HCT116 (cell line): ENCODE data around the gene DHRS2. TPM values are rescaled to one million over a fixed set of nuclear protein-coding genes. Genes with fewer than 3 reads are reported as not detected.

Source experiments
- ATAC-seq: fragments of 200-7000 bp; cut with Tn5 transposase; 2 replicates; pipeline ENCODE4 v1.9.1; 2020; ENCODE audit warnings: mild to moderate bottlenecking, moderate library complexity
- BruUV-seq: library from RNA; stranded (reverse); fragments of 400-500 nt; replicated peaks from 2 replicates; lab custom pipeline; 2021; lab: Mats Ljungman, UMichigan
- CTCF ChIA-PET: fragments of 300-600 bp; sonication (Branson Sonifier 250); formaldehyde crosslinking; loops from one replicate; lab custom pipeline; 2021; ENCODE audit warnings: antibody characterized with exemption; lab: Charles Lee
- POLR2A ChIA-PET: fragments of 300-600, 350-600 bp; sonication (Branson Sonifier 250); formaldehyde crosslinking; loops from one replicate; lab custom pipeline; 2021; ENCODE audit warnings: antibody characterized with exemption; lab: Charles Lee
- RAD21 ChIA-PET, 2 experiments: fragments of 300-600 bp; sonication (Branson Sonifier 250); formaldehyde crosslinking; loops; one replicate each; lab custom pipeline; 2023; ENCODE audit warnings: low total read pairs in 2 of 2; ENCODE audit not compliant: uncharacterized antibody in 2 of 2, unreplicated experiment in 2 of 2, low non-redundant PET in 1 of 2; lab: Charles Lee
- DNase-seq: peaks from one replicate; pipeline ENCODE4 v3.0.0-alpha.2; 2010; ENCODE audit warnings: low read depth, low spot score
- H2AFZ ChIP-seq: fragments of 200-600 bp; shearing (Covaris generic), sonication (generic); 2 replicates; pipeline ENCODE4 v1.6.1; 2017; ENCODE audit warnings: low read depth, mixed run types, mixed read lengths, antibody characterized with exemption, low read length; ENCODE audit not compliant: poor library complexity, severe bottlenecking
- H3K27ac ChIP-seq: 2 replicates; pipeline ENCODE4 v1.5.1; 2012; ENCODE audit warnings: low read depth, low read length
- H3K27me3 ChIP-seq: fragments of 200-600 bp; sonication (generic); 2 replicates; pipeline ENCODE4 v1.6.1; 2016; ENCODE audit warnings: mixed run types, low read length, mixed read lengths; ENCODE audit not compliant: insufficient read depth
- H3K36me3 ChIP-seq, 2 experiments: fragments of 200-500 bp in 1 of 2; fragments of 200-600 bp in 1 of 2; sonication (Bioruptor generic) in 1 of 2; sonication (generic) in 1 of 2; 2 replicates each; pipeline versions ENCODE4 v1.5.1 to v1.6.1; 2014 to 2016; ENCODE audit warnings: low read length in 2 of 2, inconsistent platforms in 1 of 2, mixed read lengths in 1 of 2, mixed run types in 1 of 2; ENCODE audit not compliant: insufficient read depth in 2 of 2, control insufficient read depth in 1 of 2
- H3K4me1 ChIP-seq, 2 experiments: fragments of 200-600 bp in 1 of 2; sonication (generic) in 1 of 2; 2 replicates each; pipeline versions ENCODE4 v1.5.1 to v1.6.1; 2012 to 2017; ENCODE audit warnings: low read length in 2 of 2, inconsistent platforms in 1 of 2, mild to moderate bottlenecking in 1 of 2, mixed read lengths in 1 of 2, mixed run types in 1 of 2, moderate library complexity in 1 of 2; ENCODE audit not compliant: insufficient read depth in 2 of 2, control insufficient read depth in 1 of 2
- H3K4me2 ChIP-seq: fragments of 200-600 bp; sonication (generic); 2 replicates; pipeline ENCODE4 v1.6.1; 2017; ENCODE audit warnings: mixed run types, low read length, mixed read lengths
- H3K4me3 ChIP-seq, 2 experiments: fragments of 200-600 bp in 1 of 2; sonication (generic) in 1 of 2; replicated peaks in 1 of 2; 2 replicates each; pipeline ENCODE4 v1.5.1; 2011 to 2016; ENCODE audit warnings: low read length in 2 of 2, control low read depth in 1 of 2, low read depth in 1 of 2, mild to moderate bottlenecking in 1 of 2, mixed read lengths in 1 of 2, mixed run types in 1 of 2
- H3K79me2 ChIP-seq: fragments of 200-600 bp; sonication (generic); 2 replicates; pipeline ENCODE4 v1.6.1; 2017; ENCODE audit warnings: mild to moderate bottlenecking, mixed run types, low read length, moderate library complexity, mixed read lengths; ENCODE audit not compliant: insufficient read depth
- H3K9ac ChIP-seq: fragments of 200-600 bp; sonication (generic); 2 replicates; pipeline ENCODE4 v1.6.1; 2016; ENCODE audit warnings: low read length, mixed read lengths
- H3K9me2 ChIP-seq: fragments of 200-600 bp; sonication (generic), shearing (Covaris generic); 2 replicates; pipeline ENCODE4 v1.6.1; 2017; ENCODE audit warnings: mixed run types, mild to moderate bottlenecking, moderate library complexity; ENCODE audit not compliant: insufficient read depth
- H3K9me3 ChIP-seq, 2 experiments: fragments of 200-500 bp in 1 of 2; fragments of 200-600 bp in 1 of 2; sonication (Bioruptor generic) in 1 of 2; sonication (generic) in 1 of 2; 2 replicates each; pipeline ENCODE4 v1.6.1; 2014 to 2017; ENCODE audit warnings: low read length in 2 of 2, mixed read lengths in 2 of 2, inconsistent platforms in 1 of 2, low read depth in 1 of 2, mild to moderate bottlenecking in 1 of 2, mixed run types in 1 of 2, moderate library complexity in 1 of 2; ENCODE audit not compliant: control insufficient read depth in 1 of 2, insufficient read depth in 1 of 2
- H4K20me1 ChIP-seq: fragments of 200-600 bp; sonication (generic), shearing (Covaris generic); 2 replicates; pipeline ENCODE4 v1.6.1; 2017; ENCODE audit warnings: mixed run types, mild to moderate bottlenecking, moderate library complexity; ENCODE audit not compliant: insufficient read depth
- CBX3 ChIP-seq: IDR thresholded peaks from 2 replicates; pipeline ENCODE4 v1.6.1; 2012; ENCODE audit warnings: low read depth
- CEBPB ChIP-seq: IDR thresholded peaks from 2 replicates; pipeline ENCODE4 v1.6.1; 2012; ENCODE audit warnings: low read depth
- CTCF ChIP-seq, 3 experiments: fragments of 200-600 bp in 1 of 3; sonication (generic) in 1 of 3; IDR thresholded peaks in 2 of 3; conservative IDR thresholded peaks in 1 of 3; 2 replicates each; pipeline ENCODE4 v1.5.1; 2012 to 2017; ENCODE audit warnings: low read depth in 2 of 3, low read length in 2 of 3, antibody characterized with exemption in 1 of 3, borderline replicate concordance in 1 of 3, control low read depth in 1 of 3, mild to moderate bottlenecking in 1 of 3, mixed read lengths in 1 of 3, mixed run types in 1 of 3, moderate library complexity in 1 of 3; ENCODE audit not compliant: insufficient read depth in 1 of 3
- ELF1 ChIP-seq: IDR thresholded peaks from 2 replicates; pipeline ENCODE4 v1.6.1; 2012; ENCODE audit warnings: low read depth, borderline replicate concordance
- MAX ChIP-seq: IDR thresholded peaks from 2 replicates; pipeline ENCODE4 v1.6.1; 2012
- POLR2AphosphoS5 ChIP-seq: IDR thresholded peaks from 2 replicates; pipeline ENCODE4 v1.6.1; 2011; ENCODE audit warnings: mild to moderate bottlenecking, low read depth, low read length, moderate library complexity
- RAD21 ChIP-seq: IDR thresholded peaks from 2 replicates; pipeline ENCODE4 v1.6.1; 2012; ENCODE audit warnings: low read depth, mild to moderate bottlenecking
- SRF ChIP-seq: IDR thresholded peaks from 2 replicates; pipeline ENCODE4 v1.6.1; 2012; ENCODE audit warnings: low read depth
- ZNF274 ChIP-seq: fragments of 200-500 bp; sonication (Bioruptor generic); IDR thresholded peaks from 2 replicates; pipeline ENCODE4 v1.6.1; 2014; ENCODE audit warnings: mild to moderate bottlenecking, low read depth, low read length, inconsistent platforms
- intact Hi-C: fragments of 100-400 bp; cut with micrococcal nuclease; formaldehyde crosslinking; loops from 2 replicates; pipeline ENCODE4 v1.10.0; 2022
- total RNA-seq: library from RNA; stranded (reverse); gene quantifications from one replicate; pipeline ENCODE4 v1.2.1, GENCODE V29; 2021; ENCODE audit not compliant: unreplicated experiment

DHRS2 gene
- total RNA-seq, 1 experiment from 2014 or later = 10.0 TPM

- POLR2A ChIA-PET = interaction anchor here (1.3 to 1.6 kb wide), 3 partner anchors 22 to 322 kb away, joined by 5 to 7 read pairs (median 6); partner anchors contain the start of gene AP1G2
- peak; percentile 81 for DNase-seq
- H3K79me2 ChIP-seq = no peaks in the 10 kb centered on the region
- no peaks in the 10 kb centered on the region for H3K9me3 ChIP-seq
- peak; percentile 99 for ATAC-seq
- CTCF ChIA-PET = interaction anchor here (0.6 to 1.7 kb wide), 26 partner anchors 8 to 520 kb away, joined by 3 to 45 read pairs (median 4); partner anchors contain the start of genes AP1G2 and PCK2
- no peaks in the 10 kb centered on the region for H4K20me1 ChIP-seq
- intact Hi-C loops = loop anchor here (1.0 kb wide), 2 partner anchors 340 to 364 kb away; partner anchors contain the start of gene DHRS4
- no TSS peak for BruUV-seq
- RAD21 ChIA-PET = interaction anchor here (0.7 to 1.2 kb wide), 6 partner anchors 43 to 341 kb away, joined by 3 to 7 read pairs (median 4); no protein-coding TSS in a partner anchor
- no peaks in the 10 kb centered on the region for H3K27me3 ChIP-seq
- TF ChIP-seq MAX (0 out of 2 replicates have a peak, but pooled peaks have one; percentile 11), RAD21 (peak; percentile 86), CTCF (IDR thresholded peaks at IDR 0.05 in 2 of 3, conservative IDR thresholded peaks at IDR 0.05 in 1 of 3; ENCODE audit: borderline replicate concordance in 1 of 3, insufficient read depth in 1 of 3, low read depth in 2 of 3, low read length in 2 of 3) (peak; percentile 84 to 95 (median 90)), SRF (no peak), ELF1 (no peak), POLR2AphosphoS5 (peak; percentile 46; the same call in 1 of the 2 replicates), CEBPB (no peak), CBX3 (no peak), ZNF274 (no peak)
- peak overlapping the region; percentile 91 for H2AFZ ChIP-seq
- H3K4me3 ChIP-seq = no peak overlapping the region
- no peak overlapping the region for H3K9ac ChIP-seq
- H3K4me1 ChIP-seq = peaks cover 4 to 12% of the 10 kb centered on the region in 2 experiments; a peak in 3 of 4 replicates
- 0 out of 2 replicates have a peak overlapping the region, but pooled peaks have one; percentile 16 for H3K27ac ChIP-seq
- peak overlapping the region; percentile 42; the same call in 1 of the 2 replicates for H3K4me2 ChIP-seq
- H3K36me3 ChIP-seq = no peaks in the 10 kb centered on the region
- H3K9me2 ChIP-seq = no peaks in the 10 kb centered on the region
Measured at GRCh38 chr14:23588884-23589598, 47.1 kb upstream of the DHRS2 start.
